HCEC 1CT (cell line): Measurements from ENCODE around the gene KCTD2.
"Not testable (repeated sequence)": the region's sequence is repeated elsewhere in the genome, so short reads cannot be mapped to it uniquely, and the experiment has no call there.

ENCODE experiments used
- DNase-seq: peaks from one replicate; pipeline ENCODE4 v3.0.0-alpha.2; 2017

Gene KCTD2

DNA sequence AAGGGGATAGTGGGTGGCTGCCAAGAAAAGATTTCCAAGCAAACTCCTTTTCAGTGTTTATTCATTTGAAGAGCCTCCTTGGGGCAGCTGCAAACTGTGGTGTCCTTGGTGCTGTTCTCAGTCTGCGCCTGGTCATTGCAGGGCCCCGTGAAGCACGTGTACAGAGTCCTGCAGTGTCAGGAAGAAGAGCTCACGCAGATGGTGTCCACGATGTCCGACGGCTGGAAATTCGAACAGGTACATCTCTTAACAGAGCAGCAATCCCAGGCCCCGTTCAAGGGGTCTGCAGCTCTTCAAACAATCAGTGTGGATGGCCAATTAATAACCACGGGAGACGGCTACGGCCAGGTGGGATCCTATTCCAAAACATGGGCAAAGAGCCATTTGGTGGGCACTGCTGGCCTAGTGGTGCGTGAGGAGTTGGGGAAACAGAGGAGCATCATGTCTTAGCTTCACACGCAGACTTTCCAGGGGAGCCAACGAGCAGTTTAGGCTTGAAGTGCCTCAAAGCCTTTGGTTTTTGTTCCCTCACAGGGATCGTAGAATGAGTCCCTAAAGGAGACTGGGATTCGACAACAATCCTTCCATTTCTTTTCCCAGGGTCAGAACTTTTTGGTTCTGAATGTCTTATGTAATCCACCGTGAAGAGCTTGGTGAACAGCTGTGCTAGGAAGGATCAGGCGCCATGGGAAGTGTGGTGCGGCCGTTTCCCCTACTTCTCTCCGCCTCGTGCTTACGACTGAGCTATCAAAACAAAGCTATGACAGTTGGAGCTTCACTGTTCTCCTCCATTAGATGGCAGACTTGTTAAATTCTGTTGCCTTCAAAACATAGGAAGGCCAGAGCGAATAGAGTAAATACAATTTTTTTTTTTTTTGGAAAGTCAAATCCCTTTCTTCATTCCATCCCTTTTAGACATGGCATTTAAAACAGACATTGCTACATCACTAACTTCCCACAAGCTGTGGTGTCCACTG is 12.6 kb downstream of the KCTD2 start:
- DNase-seq, result peak; percentile 43

DNA sequence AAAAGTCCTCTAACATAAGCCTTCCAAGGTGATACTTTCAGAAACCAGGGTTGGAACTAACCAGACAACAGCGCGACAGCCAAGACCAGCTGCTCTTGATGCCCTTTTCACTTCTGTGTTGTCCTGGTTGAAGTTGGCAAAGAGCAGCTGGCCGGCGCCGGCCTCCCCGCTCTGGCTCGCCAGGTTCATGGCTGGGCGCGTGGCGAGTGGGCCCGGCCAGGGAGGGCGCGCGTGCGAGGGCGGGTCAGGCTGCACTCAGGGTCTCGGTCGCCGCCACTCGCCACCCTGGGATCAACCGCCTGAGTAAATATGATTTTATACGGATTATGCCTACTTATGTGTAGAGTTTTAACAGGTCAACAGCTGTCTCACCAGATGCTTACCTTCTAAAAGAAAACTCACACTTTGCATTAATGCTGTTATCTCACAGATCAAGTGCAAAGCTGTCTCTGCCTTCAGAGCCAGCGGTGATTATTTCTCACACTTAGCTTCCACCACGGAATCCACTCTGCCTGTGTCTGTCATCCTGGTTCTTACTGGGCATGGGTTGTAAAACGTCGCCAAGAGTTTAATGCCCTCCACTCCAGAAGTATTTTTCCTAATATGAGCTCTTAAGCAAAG is 13.5 kb downstream of the KCTD2 start:
- DNase-seq, result no peak

DNA sequence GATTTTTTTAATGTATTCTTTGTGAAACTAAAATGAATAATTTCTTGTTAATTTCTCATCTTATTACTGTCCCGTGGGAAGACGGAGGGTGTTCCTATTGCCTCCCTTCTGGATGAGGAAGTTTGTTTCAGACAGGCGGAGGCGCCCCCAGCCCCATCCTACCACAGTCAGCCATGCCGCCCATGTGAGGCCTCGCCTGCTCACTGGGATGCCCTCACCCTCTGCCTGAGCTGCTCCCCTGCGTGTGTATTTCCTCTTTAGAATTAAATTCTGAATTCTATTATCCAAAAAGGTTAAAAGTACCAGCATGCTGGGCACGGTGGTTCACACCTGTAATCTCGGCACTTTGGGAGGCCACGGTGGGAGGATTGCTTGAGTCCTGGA is 14.0 kb downstream of the KCTD2 start:
- DNase-seq, result no peak

DNA sequence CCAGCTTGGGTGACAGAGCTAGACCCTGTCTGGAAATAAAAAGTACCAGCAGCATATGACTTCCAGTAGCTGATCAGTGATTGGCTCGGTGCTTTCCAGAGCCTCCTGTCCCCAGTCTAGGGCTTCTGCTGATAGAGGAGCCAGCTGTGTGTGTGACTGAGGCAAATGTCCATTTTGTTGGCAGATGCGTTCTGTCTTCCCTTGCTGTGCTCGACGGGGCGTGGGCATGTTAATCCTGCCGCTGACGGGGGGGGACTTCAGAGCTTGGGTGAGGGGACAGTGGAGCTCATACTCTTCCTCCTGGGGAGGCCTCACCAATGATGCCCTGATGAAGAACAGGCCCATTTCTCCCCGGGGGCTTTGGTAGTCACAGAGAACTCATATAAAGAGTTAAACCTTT is 14.6 kb downstream of the KCTD2 start:
- no peak for DNase-seq

DNA sequence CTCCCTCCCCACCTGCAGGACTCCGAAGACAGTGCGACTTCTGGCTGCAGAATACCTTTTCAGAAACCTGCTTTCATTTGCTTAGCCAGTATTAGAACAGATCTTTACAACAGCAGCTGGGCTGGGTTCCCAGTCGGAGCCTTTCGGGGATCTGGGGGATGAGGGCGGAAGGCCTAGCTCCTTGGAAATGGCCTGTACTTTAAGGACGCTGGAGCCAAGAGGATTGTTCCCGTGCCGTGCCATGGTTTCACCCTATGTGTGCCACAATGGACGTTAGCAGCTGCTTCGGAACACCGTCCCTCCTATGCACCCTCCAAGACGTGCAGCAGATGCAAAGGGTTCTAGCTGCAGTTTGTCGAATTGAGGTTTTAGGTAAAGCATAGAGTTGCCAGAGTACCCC is 16.2 kb downstream of the KCTD2 start:
- DNase-seq, result no peak

DNA sequence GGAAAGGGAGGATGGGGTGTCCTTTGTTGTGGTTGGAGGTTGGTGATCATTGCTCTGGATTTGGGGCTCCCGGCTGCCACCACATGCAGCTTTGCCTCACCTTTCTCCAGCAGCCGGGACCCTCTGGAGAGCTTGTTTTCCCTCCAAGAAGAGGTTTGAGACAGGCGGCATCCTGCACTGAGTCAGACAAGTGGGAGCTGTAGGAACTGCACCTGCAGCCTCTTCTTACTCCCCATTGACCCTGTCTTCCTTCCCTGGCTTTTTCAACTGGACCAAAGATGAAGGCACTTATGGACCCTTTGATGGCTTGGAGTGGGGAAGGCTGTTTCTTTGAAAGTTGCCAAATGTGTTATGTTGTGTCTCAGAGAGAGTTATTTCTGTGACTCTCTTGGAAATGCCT is 16.6 kb downstream of the KCTD2 start:
- DNase-seq, result no peak

DNA sequence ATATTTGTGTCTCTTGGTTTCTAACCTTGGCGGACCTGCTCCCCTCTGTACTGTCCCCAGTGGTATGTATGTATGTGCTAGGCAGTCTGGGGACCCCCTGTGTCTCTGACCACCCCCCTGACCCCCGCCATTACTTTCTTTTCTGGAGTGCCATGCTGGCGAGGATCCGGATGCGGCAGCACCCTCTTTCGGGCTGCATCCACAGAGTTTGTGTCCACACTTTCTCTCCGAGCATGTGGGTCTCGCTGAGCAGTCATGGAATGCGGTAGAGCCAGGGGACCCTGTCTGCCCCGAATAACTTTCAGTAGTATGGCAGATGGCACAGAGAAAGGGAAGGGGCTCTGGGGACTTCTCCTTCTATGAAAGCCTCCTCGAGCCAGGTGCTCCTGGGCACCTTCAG is 17.0 kb downstream of the KCTD2 start:
- no peak for DNase-seq

DNA sequence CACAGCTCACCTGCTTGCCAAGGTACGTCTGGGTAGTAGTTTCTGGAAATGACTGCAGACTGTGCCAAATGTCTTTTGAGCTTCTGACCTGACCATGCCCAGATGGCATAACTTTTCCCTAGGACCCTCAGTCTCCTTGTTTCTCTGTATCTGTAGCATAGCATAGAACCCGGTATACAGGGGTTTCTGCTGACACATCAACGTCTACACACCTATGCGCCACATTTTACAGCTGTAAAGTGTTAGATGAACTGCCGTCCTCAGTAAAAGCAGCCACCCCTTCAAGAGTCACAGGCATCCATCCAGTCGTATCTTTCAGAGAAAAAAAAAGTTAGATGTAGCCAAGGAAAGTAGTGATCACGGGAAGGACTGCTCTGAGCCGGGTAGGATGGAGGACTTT is 17.4 kb downstream of the KCTD2 start:
- no peak for DNase-seq

DNA sequence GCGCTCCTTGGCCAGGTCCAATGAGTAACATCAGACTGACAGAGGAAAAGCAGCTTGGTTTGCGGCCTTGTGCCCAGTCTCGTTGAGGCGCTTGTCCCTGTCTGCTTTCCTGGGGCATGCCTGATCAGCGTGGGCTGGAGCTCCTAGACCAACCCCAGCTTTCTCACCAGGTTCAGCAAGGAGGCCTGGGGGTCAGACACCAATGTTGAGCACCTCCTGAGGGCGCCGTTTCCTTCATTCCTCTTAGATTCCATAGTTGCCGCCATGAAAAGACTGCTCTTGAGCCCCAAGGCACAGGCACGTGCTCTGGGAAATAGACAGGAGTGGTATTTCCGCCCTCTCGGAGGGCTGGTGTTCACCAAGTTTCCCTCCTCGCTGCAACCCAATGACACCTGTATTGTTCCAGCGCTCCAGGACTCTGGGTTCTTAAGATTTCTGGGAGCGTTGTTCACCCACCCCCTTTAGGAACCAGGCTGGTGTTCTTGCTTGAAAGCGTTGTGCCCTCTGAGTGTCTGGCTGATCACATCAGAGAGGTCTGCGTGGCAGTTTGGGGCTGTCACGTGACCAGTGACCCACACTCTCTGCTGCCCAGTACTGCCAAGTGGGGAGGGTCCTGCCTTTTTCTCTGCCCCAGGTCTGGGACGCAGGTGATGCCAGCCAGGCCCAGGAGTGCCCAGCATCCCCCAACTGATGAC is 18.0 kb downstream of the KCTD2 start:
- no peak for DNase-seq

DNA sequence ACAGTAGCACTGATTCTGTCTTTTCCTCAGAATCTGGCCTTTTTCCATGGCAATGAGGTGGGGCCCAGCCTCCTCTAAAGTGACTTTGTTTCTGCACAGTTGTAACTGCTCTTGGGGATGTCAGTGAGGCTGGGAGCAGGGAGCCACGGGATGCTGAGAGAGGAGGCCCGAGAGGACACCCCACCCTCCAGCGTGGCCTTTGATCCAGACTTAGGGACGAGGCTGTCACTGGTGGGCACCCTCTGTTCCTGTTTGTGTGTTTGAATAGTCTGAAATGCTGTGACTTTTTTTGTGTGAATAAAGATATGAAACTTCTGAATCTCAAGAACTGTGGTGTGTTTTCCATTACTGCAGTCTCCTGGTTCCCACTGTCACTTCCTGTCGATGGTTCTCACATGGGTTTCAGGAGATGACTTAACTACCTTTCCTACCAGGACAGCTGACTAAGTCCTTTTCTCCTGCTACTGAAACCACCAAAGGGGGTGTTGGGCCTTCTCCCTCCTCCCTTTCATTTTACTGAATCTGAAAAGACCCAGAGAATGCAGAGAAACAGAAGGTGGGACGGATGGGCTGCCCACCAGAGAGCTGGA is 18.6 kb downstream of the KCTD2 start:
- no peak for DNase-seq

DNA sequence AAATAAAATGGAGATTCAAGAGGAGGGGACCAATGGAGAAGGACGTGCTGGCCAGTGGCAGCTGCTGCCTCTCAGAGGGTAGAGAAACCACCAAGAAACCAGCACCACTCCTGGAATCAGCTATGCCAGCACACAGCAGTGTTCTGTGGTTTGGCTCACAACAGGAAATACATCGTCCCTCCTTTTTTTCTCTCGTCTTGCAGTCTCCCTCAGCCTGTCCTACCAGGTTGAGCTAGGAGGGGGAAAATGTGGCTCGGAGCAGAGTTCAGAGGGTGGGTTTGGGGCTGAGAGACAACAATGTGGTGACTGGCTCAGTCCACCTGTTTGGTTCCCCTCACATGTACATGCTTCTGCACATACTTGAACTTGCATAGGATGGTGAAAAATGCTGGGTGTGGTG is 20.8 kb downstream of the KCTD2 start:
- no peak for DNase-seq

DNA sequence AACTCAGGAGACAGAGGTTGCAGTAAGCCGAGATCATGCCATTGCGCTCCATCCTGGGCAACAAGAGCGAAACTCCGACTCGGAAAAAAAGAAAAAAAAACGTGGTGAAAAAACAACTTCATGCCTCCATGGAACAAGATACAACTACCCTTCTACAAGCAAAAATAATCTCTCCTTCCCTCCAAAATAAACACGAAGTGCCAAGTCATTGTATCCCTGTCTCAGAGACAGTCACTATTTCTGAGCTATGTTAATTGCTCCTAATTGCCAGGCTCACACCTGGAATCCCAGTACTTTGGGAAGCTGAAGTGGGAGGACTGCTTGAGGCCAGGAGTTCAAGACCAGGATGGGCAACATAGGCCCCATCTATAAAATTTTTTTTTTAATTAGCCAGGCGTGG is 21.7 kb downstream of the KCTD2 start:
- DNase-seq, result no peak

DNA sequence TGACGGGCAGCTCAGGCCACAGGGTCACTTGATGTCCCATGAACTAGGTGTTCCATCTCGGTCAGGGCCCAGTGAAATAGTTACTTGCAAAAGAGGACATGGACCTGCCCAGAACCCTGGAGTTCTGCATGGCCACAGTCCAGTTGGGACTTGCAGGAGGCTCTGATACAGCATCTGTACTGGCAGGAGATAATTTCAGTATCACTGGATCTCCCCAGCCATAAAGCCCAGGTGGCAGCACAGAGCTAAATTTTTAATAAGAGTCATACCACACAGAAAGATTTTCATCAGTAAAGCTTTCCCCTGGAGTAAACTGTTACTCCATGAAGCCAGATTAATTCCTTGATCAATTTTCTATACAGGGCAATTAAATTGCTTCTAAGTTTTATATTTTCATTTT is 22.8 kb downstream of the KCTD2 start:
- DNase-seq, result peak; percentile 48

DNA sequence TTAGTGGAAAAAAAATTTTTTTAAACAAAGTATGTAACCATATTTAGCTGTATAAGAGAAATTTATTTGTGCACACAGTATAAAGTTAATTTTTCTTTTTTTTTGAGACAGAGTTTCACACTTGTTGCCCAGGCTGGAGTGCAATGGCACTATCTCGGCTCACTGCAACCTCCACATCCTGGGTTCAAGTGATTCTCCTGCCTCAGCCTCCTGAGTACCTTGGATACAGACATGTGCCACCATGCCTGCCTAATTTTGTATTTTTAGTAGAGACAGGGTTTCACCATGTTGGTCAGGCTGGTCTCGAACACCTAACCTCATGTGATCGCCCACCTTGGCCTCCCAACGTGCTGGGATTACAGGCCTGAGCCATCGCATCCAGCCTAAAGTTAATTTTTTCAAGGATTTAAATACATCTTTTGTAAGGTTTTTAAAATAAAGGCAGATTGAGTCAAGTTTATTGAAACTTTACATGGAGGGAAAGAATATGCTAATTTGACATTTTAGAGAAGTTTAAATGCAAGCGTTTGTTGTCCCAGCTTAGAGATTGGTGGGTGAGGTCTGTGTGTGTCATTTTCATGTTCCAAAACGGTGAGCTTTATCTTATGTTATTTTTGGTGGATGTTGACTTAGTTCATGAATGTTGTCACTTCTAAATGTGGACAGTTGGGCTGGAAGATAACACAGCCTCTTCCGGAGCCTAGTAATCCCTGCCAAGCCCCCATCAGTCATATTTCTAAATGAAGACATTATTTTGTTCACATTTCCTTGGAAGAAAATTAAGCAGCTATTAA is 24.6 kb downstream of the KCTD2 start:
- not testable (repeated sequence) for DNase-seq

DNA sequence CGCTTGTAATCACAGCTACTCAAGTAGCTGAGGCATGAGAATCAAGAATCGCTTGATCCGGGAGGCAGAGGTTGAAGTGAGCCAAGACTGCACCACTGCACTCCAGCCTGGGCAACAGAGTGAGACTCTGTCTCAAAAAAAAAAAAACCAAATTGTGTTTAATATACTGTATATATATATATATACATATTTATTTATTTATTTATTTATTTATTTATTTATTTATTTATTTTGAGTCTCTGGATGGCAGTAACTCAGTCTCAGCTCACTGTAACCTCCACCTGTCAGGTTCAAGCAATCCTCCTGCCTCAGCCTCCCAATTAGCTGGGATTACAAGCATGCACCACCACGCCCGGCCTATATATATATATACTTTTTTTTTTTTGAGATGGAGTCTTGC is 25.9 kb downstream of the KCTD2 start:
- not testable (repeated sequence) for DNase-seq

DNA sequence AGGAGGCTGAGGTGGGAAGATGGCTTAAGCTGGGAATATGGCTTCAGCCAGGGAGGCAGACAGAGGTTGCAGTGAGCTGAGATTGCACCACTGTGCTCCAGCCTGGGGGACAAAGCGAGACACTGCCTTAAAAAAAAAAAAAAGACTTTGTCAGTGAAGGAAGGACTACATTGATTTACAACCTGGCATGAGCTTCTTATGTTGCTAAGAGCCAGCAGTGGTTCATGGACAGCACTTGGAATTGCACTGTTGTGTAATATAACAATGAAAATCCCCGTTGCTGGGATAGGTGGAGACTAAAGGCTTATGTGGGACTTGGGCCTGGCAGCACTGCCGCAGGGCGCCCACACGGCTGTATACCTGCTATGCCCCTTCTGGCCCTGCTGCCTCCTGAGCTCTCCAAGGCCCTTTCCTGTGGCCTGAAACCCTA is 26.6 kb downstream of the KCTD2 start:
- DNase-seq, result no peak

DNA sequence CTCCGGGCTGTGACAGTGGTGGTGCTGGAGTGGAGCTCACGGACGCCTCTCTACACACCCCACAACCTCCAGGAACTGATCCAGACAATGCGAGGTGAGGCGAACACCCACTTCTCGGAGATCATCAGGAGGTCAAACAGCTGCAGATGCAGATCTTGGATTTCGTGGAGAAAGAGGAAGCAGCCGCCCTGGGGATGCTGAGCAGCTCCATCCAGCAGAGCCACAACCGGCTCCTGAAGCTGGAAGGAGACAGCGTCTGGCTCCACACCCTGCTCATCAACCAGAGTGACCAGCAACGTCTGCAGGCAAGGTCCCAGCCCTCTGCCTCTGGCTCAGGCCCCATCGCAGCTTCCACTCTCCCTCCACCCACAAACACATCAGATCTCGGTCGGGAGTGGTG is 27.5 kb downstream of the KCTD2 start:
- DNase-seq, result no peak

DNA sequence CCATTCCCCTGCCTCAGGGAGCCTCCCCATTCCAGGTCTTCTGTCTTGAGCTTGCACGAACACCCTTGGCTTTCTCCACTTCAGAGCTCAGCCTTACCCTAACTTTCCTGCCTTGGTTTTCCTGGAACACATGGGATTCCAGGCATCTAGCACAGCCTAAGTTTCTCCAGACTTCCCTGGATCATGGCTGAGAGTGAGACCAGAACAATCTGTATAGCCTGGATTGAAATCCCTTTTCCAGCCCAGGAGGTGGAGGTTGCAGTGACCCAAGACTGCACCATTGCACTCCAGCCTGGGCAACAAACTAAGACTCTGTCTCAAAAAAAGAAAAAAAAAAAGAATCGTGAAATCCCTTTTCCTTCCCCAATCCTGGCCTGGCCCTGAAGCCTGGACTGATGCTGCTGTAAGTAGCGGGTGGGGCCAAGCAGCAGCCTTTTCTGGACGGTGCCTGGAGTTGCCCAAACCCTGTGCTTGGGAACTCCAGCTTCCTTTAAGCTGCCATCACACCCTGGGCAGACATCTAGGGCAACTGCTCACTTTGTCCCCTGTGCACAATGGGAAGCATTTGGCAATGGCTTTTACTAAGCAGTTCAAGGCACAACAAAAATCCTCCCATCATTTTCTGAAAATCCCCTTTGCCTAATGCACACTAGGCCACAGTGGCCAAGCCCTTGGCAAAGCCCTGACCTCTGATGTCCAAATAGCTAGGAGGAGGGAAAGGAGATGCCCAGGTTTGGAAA is 28.7 kb downstream of the KCTD2 start:
- no peak for DNase-seq

DNA sequence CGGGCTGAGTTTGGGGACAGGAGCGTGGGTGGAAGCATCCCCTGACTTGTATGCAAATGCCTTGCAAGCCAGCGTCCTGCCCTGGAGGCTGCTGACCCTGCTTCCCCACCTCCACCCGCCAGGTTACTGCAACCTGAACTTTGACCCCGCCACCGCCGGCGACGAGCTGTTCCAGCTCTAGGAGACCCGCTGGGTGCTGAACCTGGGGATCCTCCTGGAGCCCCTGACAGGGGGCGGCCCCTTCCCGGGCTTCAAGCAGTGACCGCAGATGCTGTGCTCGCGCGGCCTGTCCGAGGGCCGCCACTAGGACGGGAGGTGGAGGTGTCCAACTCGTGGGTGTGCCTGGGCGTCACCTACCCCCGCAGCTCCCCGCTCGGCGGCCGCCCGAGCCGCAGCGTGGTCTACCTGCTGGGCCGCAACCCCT is 30.1 kb downstream of the KCTD2 start:
- DNase-seq, result no peak

DNA sequence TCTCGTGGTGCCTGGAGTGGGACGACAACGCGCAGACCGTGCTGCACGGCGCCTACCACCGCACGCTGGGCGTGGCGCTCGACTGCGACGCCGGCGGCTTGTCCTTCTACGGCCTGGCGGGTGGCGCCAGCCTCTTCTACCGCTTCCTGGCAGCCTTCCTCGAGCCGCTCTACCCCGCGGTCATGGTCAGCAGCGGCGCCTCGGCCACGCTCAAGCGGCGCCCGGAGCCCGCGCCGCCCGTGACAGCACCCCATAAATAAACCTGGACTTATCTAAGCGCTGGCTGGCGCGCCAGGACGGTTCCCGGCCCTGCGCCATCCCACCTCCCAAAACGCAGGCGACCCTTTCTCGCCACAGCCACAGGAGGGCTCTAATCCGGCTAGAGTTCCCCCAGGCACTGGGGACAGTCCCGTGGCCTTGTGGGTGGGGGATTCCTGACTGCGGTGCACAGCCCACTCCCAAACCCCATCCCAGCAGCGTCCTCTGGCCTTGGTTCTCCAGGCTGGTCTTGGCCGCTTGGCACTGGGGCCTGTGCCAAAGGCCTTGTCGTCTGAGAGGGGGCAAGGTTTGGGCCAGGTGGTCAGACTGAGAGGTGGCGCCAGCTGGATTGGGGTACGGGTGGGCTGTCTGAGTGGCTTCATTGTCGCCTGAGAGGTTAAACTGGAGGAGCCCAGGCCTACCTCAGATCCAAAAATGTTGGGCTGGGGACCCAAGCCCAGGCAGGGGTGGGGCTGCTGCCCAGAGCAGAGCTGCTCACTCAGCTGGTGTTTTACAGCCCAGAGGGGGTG is 30.7 kb downstream of the KCTD2 start:
- no peak for DNase-seq
